GM23338 (cell line): ENCODE data around the gene GPR39. TPM values are rescaled to one million over a fixed set of nuclear protein-coding genes. Genes with fewer than 3 reads are reported as not detected.

ENCODE experiments used
- ATAC-seq: fragments of 200-7000 bp; cut with Tn5 transposase; 3 replicates; pipeline ENCODE4 v1.9.1; 2020
- DNase-seq: peaks from one replicate; pipeline ENCODE4 v3.0.0-alpha.2; 2015; ENCODE audit warnings: low spot score
- H2AFZ ChIP-seq: fragments of 200-600 bp; sonication (generic); 2 replicates; pipeline ENCODE4 v1.8.0; 2016; ENCODE audit warnings: antibody characterized with exemption, mild to moderate bottlenecking, moderate library complexity
- H3F3A ChIP-seq: fragments of 200-600 bp; sonication (generic); replicated peaks from 2 replicates; pipeline ENCODE4 v1.8.0; 2017; ENCODE audit warnings: antibody characterized with exemption, mixed run types, low read depth
- H3K27ac ChIP-seq: fragments of 200-600 bp; sonication (generic); 2 replicates; pipeline ENCODE4 v1.6.1; 2016; ENCODE audit warnings: low read depth
- H3K27me3 ChIP-seq: fragments of 200-600 bp; sonication (generic); 2 replicates; pipeline ENCODE4 v1.8.0; 2016; ENCODE audit warnings: mild to moderate bottlenecking, mixed run types, moderate library complexity; ENCODE audit not compliant: insufficient read depth
- H3K36me3 ChIP-seq: fragments of 200-600 bp; sonication (generic); 2 replicates; pipeline ENCODE4 v1.8.0; 2016; ENCODE audit warnings: mild to moderate bottlenecking; ENCODE audit not compliant: insufficient read depth
- H3K4me1 ChIP-seq: fragments of 200-600 bp; sonication (generic); 2 replicates; pipeline ENCODE4 v1.8.0; 2016; ENCODE audit warnings: mild to moderate bottlenecking, moderate library complexity; ENCODE audit not compliant: insufficient read depth
- H3K4me2 ChIP-seq: fragments of 200-600 bp; sonication (generic); 2 replicates; pipeline ENCODE4 v1.7.1; 2017; ENCODE audit warnings: mixed run types
- H3K4me3 ChIP-seq: fragments of 200-600 bp; sonication (generic); 2 replicates; pipeline ENCODE4 v1.6.1; 2016; ENCODE audit warnings: mixed run types
- H3K79me2 ChIP-seq: fragments of 200-600 bp; sonication (generic); replicated peaks from 2 replicates; pipeline ENCODE4 v1.8.0; 2017; ENCODE audit warnings: mild to moderate bottlenecking; ENCODE audit not compliant: insufficient read depth
- H3K9me2 ChIP-seq: fragments of 200-600 bp; sonication (generic); 2 replicates; pipeline ENCODE4 v1.8.0; 2017; ENCODE audit not compliant: insufficient read depth
- H4K20me1 ChIP-seq: fragments of 200-600 bp; sonication (generic); replicated peaks from 2 replicates; pipeline ENCODE4 v1.8.0; 2017; ENCODE audit warnings: mild to moderate bottlenecking; ENCODE audit not compliant: insufficient read depth
- H3K27ac Mint-ChIP-seq: 2 replicates; pipeline ENCODE4 v1.8.0; 2020; ENCODE audit warnings: inconsistent platforms, mild to moderate bottlenecking, moderate library complexity, mixed read lengths
- H3K27me3 Mint-ChIP-seq: 3 replicates; pipeline ENCODE4 v1.8.0; 2022; ENCODE audit warnings: low read depth, mild to moderate bottlenecking, moderate library complexity, mixed read lengths, inconsistent platforms; ENCODE audit not compliant: insufficient read depth, poor library complexity
- H3K36me3 Mint-ChIP-seq: 3 replicates; pipeline ENCODE4 v1.8.0; 2021; ENCODE audit warnings: low read depth, mild to moderate bottlenecking, inconsistent platforms, moderate library complexity, mixed read lengths
- H3K4me1 Mint-ChIP-seq: 3 replicates; pipeline ENCODE4 v1.8.0; 2020; ENCODE audit warnings: mild to moderate bottlenecking, inconsistent platforms, mixed read lengths
- H3K4me3 Mint-ChIP-seq: 3 replicates; pipeline ENCODE4 v1.8.0; 2021; ENCODE audit warnings: moderate library complexity, mild to moderate bottlenecking, inconsistent platforms, mixed read lengths
- H3K9me3 Mint-ChIP-seq: 3 replicates; pipeline ENCODE4 v1.8.0; 2020; ENCODE audit warnings: moderate library complexity, mild to moderate bottlenecking, inconsistent platforms, mixed read lengths
- CTCF ChIP-seq, 2 experiments: fragments of 200-600 bp in 1 of 2; sonication (generic) in 1 of 2; conservative IDR thresholded peaks; 2 replicates each; pipeline versions ENCODE4 v1.5.1 to v1.6.1; 2016 to 2017; ENCODE audit warnings: antibody characterized with exemption in 2 of 2, low read depth in 2 of 2, mild to moderate bottlenecking in 2 of 2, moderate library complexity in 1 of 2
- ETS1 ChIP-seq: IDR thresholded peaks from 2 replicates; pipeline ENCODE4 v1.6.1; 2016; ENCODE audit warnings: antibody characterized with exemption
- EZH2 ChIP-seq: fragments of 200-600 bp; sonication (generic); IDR thresholded peaks from one replicate; pipeline ENCODE4 v1.8.0; 2017; ENCODE audit warnings: antibody characterized with exemption, mild to moderate bottlenecking, low read depth; ENCODE audit not compliant: unreplicated experiment
- JUNB ChIP-seq: IDR thresholded peaks from one replicate; pipeline ENCODE4 v1.6.1; 2016; ENCODE audit warnings: antibody characterized with exemption; ENCODE audit not compliant: unreplicated experiment
- NANOG ChIP-seq: IDR thresholded peaks from 2 replicates; pipeline ENCODE4 v1.6.1; 2016; ENCODE audit warnings: antibody characterized with exemption, borderline replicate concordance
- POLR2AphosphoS5 ChIP-seq: IDR thresholded peaks from 2 replicates; pipeline ENCODE4 v1.6.1; 2016; ENCODE audit warnings: antibody characterized with exemption, low read depth
- STAT1 ChIP-seq: IDR thresholded peaks from one replicate; pipeline ENCODE4 v1.6.1; 2016; ENCODE audit warnings: antibody characterized with exemption; ENCODE audit not compliant: unreplicated experiment
- ZNF462 ChIP-seq: fragments of 250-450 bp; sonication (Bioruptor Pico); IDR thresholded peaks from 2 replicates; pipeline ENCODE4 v1.5.0; 2020; ENCODE audit warnings: mild to moderate bottlenecking, moderate library complexity
- polyA plus RNA-seq: library from polyadenylated mRNA; unstranded; fragments of >200 nt; fragmentation: Nextera tagmentation; extraction: Ambion mirVana; gene quantifications from 2 replicates; pipeline ENCODE4 v1.2.1, GENCODE V29; 2016
- total RNA-seq: library from RNA; depleted of rRNA; stranded (reverse); fragments of >200 nt; shearing (Covaris generic); gene quantifications from 2 replicates; pipeline ENCODE4 v1.2.3, GENCODE V29; 2014
- TF ChIP-seq, protein P1 (sequence below): IDR thresholded peaks from one replicate; pipeline ENCODE4 v1.6.1; 2018; ENCODE audit warnings: antibody characterized with exemption; ENCODE audit not compliant: unreplicated experiment

The GPR39 gene
- total and polyA plus RNA-seq, 2 experiments from 2014 or later = 0.55 to 1.9 TPM

DNA sequence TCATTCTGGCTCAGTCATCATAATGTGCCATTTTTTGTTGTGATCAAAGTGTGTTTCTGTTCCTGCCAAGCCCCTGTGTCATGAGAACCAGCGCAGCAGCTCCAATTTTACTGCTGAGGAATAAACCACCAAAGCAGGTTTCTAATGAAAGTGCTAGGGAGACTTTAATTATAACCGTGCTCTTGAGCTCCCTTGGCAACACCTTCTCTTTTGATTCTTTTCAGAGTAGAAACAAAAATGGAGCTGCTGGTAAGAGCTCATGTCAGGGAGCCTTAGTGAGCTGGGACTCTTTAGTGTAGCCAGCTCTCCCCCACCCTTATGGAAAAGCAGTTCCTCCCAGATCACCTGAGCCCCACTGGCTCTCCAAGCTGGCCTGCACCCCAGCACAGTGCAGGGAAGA lies 179.1 kb downstream of the GPR39 start (continued):
- TF ChIP-seq, protein P1, sequence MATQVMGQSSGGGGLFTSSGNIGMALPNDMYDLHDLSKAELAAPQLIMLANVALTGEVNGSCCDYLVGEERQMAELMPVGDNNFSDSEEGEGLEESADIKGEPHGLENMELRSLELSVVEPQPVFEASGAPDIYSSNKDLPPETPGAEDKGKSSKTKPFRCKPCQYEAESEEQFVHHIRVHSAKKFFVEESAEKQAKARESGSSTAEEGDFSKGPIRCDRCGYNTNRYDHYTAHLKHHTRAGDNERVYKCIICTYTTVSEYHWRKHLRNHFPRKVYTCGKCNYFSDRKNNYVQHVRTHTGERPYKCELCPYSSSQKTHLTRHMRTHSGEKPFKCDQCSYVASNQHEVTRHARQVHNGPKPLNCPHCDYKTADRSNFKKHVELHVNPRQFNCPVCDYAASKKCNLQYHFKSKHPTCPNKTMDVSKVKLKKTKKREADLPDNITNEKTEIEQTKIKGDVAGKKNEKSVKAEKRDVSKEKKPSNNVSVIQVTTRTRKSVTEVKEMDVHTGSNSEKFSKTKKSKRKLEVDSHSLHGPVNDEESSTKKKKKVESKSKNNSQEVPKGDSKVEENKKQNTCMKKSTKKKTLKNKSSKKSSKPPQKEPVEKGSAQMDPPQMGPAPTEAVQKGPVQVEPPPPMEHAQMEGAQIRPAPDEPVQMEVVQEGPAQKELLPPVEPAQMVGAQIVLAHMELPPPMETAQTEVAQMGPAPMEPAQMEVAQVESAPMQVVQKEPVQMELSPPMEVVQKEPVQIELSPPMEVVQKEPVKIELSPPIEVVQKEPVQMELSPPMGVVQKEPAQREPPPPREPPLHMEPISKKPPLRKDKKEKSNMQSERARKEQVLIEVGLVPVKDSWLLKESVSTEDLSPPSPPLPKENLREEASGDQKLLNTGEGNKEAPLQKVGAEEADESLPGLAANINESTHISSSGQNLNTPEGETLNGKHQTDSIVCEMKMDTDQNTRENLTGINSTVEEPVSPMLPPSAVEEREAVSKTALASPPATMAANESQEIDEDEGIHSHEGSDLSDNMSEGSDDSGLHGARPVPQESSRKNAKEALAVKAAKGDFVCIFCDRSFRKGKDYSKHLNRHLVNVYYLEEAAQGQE = no peak

GRCh38 chr2:132597166-132597565 lies 180.6 kb downstream of the GPR39 start:
- no peak overlapping the region for H2AFZ ChIP-seq
- H3K4me3 Mint-ChIP-seq = no peak overlapping the region
- H3K79me2 ChIP-seq = no peaks in the 10 kb centered on the region
- H3K9me2 ChIP-seq = peaks cover 11% of the 10 kb centered on the region
- H3K27ac Mint-ChIP-seq = no peak overlapping the region
- H3K4me3 ChIP-seq = no peak overlapping the region
- no peaks in the 10 kb centered on the region for H3K27me3 ChIP-seq
- no peaks in the 10 kb centered on the region for H3K27me3 Mint-ChIP-seq
- no peaks in the 10 kb centered on the region; the same call in 1 of the 2 replicates for H3K4me1 ChIP-seq
- H3K36me3 ChIP-seq = no peaks in the 10 kb centered on the region
- H3K9me3 Mint-ChIP-seq = no peaks in the 10 kb centered on the region
- no peak overlapping the region for H3K27ac ChIP-seq
- H3K4me2 ChIP-seq = no peak overlapping the region
- no peaks in the 10 kb centered on the region for H3K36me3 Mint-ChIP-seq
- no peak for ATAC-seq
- no peak for DNase-seq
- no peaks in the 10 kb centered on the region for H4K20me1 ChIP-seq
- H3F3A ChIP-seq = no peaks in the 10 kb centered on the region
- peaks cover 5% of the 10 kb centered on the region; the same call in 1 of the 3 replicates for H3K4me1 Mint-ChIP-seq
- TF ChIP-seq NANOG = no peak
- no peak for TF ChIP-seq JUNB
- TF ChIP-seq, protein P1 = no peak
- no peak for TF ChIP-seq ZNF462 (CRISPR knock-in tag)
- TF ChIP-seq STAT1 = no peak
- no peak for TF ChIP-seq POLR2AphosphoS5
- no peak for TF ChIP-seq ETS1
- no peak for TF ChIP-seq EZH2
- no peak for TF ChIP-seq CTCF (conservative IDR thresholded peaks at IDR 0.05; ENCODE audit: low read depth in 2 of 2)
